Aorta (tissue), 5 donors: ENCODE results near the gene DPP3. TPM values are rescaled to one million over a fixed set of nuclear protein-coding genes. Genes with fewer than 3 reads are reported as not detected.
A peak's percentile ranks its signal among the peaks of the same experiment; 100 is the strongest.

ENCODE experiments used
- ATAC-seq: fragments of 200-7000 bp; cut with Tn5 transposase; one replicate; pipeline ENCODE4 v1.9.1; 2022; ENCODE audit warnings: moderate library complexity; ENCODE audit not compliant: low FRiP score
- DNase-seq, 2 donors: peaks; one replicate each; pipeline ENCODE4 v3.0.0-alpha.2; 2020
- H3K27ac ChIP-seq, 2 donors: one replicate each; pipeline ENCODE4 v1.5.1; 2013; ENCODE audit warnings: low read length in 2 of 2, mild to moderate bottlenecking in 2 of 2, moderate library complexity in 2 of 2, control low read depth in 1 of 2, inconsistent platforms in 1 of 2, low read depth in 1 of 2
- H3K27me3 ChIP-seq, 2 donors: one replicate each; pipeline ENCODE4 v1.6.1; 2013; ENCODE audit warnings: control low read depth in 1 of 2, low read length in 1 of 2, mild to moderate bottlenecking in 1 of 2, moderate library complexity in 1 of 2; ENCODE audit not compliant: insufficient read depth in 2 of 2, control insufficient read depth in 1 of 2
- H3K36me3 ChIP-seq, 2 donors: one replicate each; pipeline ENCODE4 v1.6.1; 2013; ENCODE audit warnings: control low read depth in 1 of 2, low read length in 1 of 2, mild to moderate bottlenecking in 1 of 2; ENCODE audit not compliant: insufficient read depth in 2 of 2, control insufficient read depth in 1 of 2
- H3K4me1 ChIP-seq, 2 donors: one replicate each; pipeline ENCODE4 v1.6.1; 2013; ENCODE audit warnings: low read length in 2 of 2, control low read depth in 1 of 2, mild to moderate bottlenecking in 1 of 2, moderate library complexity in 1 of 2; ENCODE audit not compliant: insufficient read depth in 2 of 2, control insufficient read depth in 1 of 2
- H3K4me3 ChIP-seq, 2 donors: one replicate each; pipeline ENCODE4 v1.5.1; 2013; ENCODE audit warnings: low read length in 2 of 2, control low read depth in 1 of 2, mild to moderate bottlenecking in 1 of 2
- H3K9me3 ChIP-seq: one replicate; pipeline ENCODE4 v1.6.1; 2013; ENCODE audit warnings: mild to moderate bottlenecking, low read length; ENCODE audit not compliant: control insufficient read depth
- WGBS, 2 donors: extraction: QIAGEN DNeasy Blood & Tissue Kit; methylation state at CpG; one replicate each; pipeline ENCODE4 v1.1.7; 2013; 5-methylcytosine and 5-hydroxymethylcytosine counted together
- intact Hi-C, 2 donors: fragments of 100-400 bp; cut with DNase I; formaldehyde crosslinking; loops; one replicate each; pipeline versions ENCODE4 v1.14.2 to v1.15.0; 2022
- polyA plus RNA-seq, 2 donors: library from polyadenylated mRNA; stranded (reverse); fragments of 200-250 nt; gene quantifications; one replicate each; pipeline ENCODE4 v1.2.3, GENCODE V29; 2013
- total RNA-seq, 2 donors: library from RNA; stranded (reverse); fragmentation: NEBNext Ultra II Directional; extraction: Animal tissue kit (Norgen Biotek cat#: 25700); gene quantifications; one replicate each; pipeline ENCODE4 v1.2.1, GENCODE V29; 2021
- donor health status: healthy with polysubstance abuse.
- donor health status: Bipolar disorder and iron deficiency.
- donor health status: DM: no; HTN: no; CAD: no.
- donor health status: DM: no; HTN: no; CAD: no.
- donor health status: DM: yes; HTN: yes; CAD: no.

Gene DPP3
- total and polyA plus RNA-seq, 4 donors = 15.5 to 24.8 (median 21.3) TPM

DNA sequence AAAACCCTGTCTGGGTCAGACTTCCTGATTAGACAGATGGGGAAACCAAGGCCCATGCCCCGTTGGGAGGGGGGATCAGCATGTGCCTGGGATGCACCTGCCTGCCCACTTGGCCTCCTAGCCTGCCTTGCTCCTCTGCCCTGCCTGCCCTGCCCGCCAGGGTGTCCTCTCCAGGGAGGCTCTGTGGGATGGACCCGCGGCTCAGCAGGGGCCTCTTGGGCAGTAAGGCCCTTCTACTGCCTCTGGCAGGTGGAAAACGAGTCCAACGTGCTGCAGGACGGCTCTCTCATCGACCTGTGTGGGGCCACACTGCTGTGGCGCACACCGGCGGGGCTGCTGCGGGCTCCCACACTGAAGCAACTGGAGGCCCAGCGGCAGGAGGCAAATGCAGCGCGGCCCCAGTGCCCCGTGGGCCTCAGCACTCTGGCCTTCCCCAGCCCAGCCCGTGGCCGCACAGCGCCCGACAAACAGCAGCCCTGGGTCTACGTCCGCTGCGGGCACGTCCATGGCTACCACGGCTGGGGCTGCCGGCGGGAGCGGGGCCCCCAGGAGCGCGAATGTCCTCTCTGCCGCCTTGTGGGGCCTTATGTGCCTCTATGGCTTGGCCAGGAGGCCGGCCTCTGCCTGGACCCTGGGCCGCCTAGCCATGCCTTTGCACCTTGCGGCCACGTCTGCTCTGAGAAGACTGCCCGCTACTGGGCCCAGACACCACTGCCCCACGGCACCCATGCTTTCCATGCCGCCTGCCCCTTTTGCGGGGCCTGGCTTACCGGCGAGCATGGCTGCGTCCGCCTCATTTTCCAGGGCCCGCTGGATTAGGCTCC lies 4.7 kb upstream of the DPP3 start:
- Histone ChIP-seq H3K4me1 (no peaks in the 10 kb centered on the region), H3K9me3 (no peaks in the 10 kb centered on the region), H3K36me3 (no peaks in the 10 kb centered on the region), H3K27me3 (no peaks in the 10 kb centered on the region), H3K27ac (no peak overlapping the region), H3K4me3 (no peak overlapping the region)
- whole genome bisulfite sequencing, 2 donors = 91 to 92% methylated on average over 42 to 44 of the region's 44 CpGs
- ATAC-seq = no peak
- peak in 1 of 2 donors; percentile 36 for DNase-seq
- intact Hi-C loops = no loop called here

DNA sequence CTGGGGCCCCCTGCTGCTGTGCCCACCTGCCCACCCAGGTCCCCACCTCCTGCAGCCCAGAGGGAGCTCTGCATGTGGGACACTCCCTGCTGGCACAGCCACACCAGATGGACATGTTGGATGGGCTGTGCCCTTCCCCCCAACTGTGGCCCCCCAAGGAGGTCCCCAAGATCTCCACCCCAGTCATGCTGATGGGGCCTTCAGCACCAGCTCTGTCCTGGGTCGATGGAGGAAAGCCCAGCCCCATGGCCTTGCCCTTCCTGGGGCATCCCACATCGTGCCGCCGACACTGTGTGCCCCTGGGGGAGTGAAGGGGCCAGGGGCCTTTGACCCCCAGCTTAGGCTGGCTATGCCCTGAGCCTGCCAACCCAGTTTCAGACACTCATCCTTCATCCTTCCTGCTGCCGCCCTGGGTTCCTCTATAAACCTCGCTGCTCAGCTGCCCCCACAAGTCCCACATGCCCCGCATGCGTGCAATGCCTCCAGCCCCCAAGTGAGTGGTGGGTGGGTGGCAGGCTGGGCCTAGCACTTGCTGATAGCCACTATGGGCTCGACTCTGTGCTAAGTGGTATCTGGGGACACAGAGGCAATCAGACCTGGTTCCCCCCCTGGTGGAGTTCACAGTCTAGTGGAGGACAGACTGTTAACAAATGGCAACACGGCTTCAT lies 3.9 kb upstream of the DPP3 start:
- peak in 1 of 2 donors; percentile 44 for DNase-seq
- intact Hi-C loops = no loop called here
- WGBS, 2 donors = 79% methylated on average over 10 of the region's 10 CpGs
- ATAC-seq = no peak
- no peak overlapping the region for H3K4me3 ChIP-seq
- H3K9me3 ChIP-seq = no peaks in the 10 kb centered on the region
- H3K27ac ChIP-seq = no peak overlapping the region
- no peaks in the 10 kb centered on the region for H3K36me3 ChIP-seq
- H3K4me1 ChIP-seq = no peaks in the 10 kb centered on the region
- no peaks in the 10 kb centered on the region for H3K27me3 ChIP-seq

DNA sequence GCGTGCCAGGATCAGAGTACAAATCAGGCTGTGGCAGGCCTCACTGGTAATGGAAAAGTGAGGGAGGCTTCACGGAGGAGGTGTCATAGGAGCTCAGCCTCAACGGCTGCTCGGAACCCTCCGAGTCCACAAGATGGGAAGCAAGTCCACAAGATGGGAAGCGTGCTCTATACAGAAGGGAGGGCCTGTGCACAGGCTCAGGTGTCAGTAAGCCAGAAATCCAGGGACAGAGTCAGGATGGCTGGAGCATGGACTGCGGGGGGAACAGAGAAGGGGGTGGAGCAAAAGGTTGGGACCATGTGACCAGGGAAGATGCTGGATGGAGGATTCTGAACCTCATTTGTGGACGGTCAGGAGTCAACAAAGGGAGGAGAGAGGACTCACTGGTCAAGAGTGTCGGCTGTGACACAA lies 3.4 kb upstream of the DPP3 start:
- Histone ChIP-seq H3K9me3 (no peaks in the 10 kb centered on the region), H3K36me3 (no peaks in the 10 kb centered on the region), H3K27me3 (no peaks in the 10 kb centered on the region), H3K27ac (no peak overlapping the region), H3K4me3 (no peak overlapping the region), H3K4me1 (no peaks in the 10 kb centered on the region)
- ATAC-seq (no peak), DNase-seq (no peak)
- intact Hi-C loops = no loop called here
- WGBS, 2 donors = 58 to 61% methylated on average over 9 of the region's 9 CpGs

DNA sequence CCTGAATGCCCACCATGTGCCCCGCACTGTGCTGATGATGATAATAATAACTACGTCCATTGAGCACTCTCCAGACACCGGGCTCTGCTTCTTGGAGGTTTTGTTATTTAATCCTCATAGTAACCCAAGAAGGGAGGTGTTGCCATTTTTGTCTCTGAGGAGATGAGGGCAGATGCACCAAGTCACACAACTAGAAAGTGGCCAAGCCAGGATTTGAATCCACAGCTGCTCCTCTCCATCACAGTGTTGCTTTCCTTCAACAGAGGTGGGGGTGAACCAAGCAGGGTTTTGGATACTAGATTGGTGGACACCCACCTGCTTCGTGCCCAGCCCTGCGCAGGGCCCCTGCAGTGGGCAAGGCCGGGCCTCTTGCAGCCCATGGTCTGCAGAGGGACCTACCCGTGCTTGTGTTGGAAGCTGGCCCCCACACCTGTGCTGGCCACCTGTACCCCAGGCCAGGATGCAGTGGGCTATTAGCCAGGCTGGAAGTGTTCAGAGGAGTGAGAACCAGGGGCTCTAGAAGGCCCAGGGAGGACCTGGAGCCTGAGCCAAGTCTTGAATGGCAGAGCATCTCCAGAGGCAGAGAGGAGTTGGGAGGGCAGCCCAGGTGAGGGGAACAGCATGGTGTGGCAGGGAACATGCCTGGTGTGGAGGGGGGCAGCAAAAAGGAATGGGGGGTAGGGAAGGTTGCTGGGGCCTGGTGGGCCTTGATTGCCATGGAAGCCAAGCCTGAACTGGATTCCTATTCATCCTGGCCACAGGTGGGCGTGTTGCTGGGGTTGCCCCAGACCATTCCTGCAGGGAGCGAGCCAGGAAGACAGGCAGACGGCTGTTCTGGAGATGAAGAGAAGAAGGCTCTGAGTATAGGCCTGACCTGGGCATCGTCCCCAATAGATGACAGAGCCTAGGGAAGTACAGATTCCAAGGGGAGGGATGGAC lies 2.7 kb upstream of the DPP3 start:
- H3K9me3 ChIP-seq = no peaks in the 10 kb centered on the region
- H3K36me3 ChIP-seq = no peaks in the 10 kb centered on the region
- intact Hi-C loops = no loop called here
- DNase-seq = peak in 1 of 2 donors; percentile 38
- no peak overlapping the region for H3K4me3 ChIP-seq
- 83 to 85% methylated on average over 11 of the region's 11 CpGs for WGBS, 2 donors
- H3K4me1 ChIP-seq = no peaks in the 10 kb centered on the region
- no peak overlapping the region for H3K27ac ChIP-seq
- ATAC-seq = no peak
- no peaks in the 10 kb centered on the region for H3K27me3 ChIP-seq

DNA sequence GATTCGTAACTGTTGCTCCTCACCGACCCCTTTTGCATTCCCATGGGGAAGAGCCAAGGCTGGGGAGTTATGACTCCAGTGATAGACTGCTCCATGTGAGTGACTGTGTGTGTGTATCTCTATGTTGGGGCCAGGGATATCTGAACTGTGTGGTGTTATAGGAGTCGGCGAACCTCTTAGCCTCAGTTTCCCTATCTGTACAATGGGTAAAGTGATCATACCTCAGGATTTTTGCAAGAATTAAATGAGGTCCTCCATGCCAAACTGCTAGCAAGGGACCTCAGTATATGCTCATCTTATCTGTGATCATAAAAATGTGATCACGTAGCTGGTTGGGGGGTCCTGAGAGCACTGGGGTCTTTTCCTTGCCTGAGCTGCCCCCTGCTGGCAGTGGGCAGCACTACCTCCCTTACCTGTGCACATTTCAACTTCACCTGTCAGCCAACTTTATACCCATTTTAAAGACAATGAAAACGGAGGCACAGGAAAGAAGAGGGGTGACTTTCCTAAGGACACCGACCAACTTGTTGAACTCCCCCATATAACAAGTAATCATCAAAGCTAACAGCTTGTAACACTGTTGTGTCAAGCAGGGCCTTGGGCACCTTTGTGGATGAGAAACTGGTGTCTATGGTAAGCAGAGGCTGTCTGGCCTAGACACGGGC lies 1.4 kb upstream of the DPP3 start:
- DNase-seq (no peak), ATAC-seq (no peak)
- no peaks in the 10 kb centered on the region for H3K4me1 ChIP-seq
- no peaks in the 10 kb centered on the region for H3K27me3 ChIP-seq
- WGBS, 2 donors = 48% methylated on average over 8 of the region's 8 CpGs
- peak overlapping the region; percentile 56 to 76 for H3K4me3 ChIP-seq
- intact Hi-C loops = no loop called here
- peak overlapping the region in 1 of 2 donors; percentile 86 for H3K27ac ChIP-seq
- no peaks in the 10 kb centered on the region for H3K36me3 ChIP-seq
- no peaks in the 10 kb centered on the region for H3K9me3 ChIP-seq

DNA sequence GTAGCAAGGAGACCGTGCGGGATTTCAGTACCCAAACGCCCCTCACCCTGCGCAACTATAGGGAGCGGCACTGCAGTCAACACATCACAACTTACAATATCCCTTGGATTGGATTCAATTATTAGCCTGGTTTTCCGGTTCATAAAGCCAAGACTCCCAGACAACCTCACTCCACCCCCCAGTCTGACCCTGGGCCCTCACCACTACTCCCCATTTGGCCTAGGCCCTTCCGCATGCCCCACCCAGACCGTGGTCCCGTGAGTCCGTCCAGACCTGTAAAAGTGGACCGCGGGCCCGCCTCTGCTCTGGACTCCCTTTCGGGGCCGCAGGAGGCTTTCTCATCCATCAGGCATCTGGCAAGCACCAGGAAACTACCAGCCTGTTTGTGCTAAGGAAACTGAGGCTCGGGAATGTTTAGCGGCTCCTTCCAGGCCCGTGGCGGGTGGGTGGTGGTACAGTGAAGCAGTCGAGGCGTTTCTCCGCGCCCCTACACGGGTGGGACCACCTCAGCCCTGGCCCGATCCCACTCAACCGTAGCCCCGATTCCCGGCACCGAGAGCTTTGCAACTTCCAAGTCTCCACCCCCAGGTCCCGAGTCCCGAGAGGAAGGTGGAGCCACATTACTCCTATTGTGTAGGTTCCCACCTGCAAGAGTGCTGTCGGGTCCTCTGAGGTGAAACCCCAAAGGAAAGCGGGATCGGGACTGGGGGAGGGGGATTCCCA lies 679 bp upstream of the DPP3 start:
- Histone ChIP-seq H3K9me3 (no peaks in the 10 kb centered on the region), H3K27ac (peak overlapping the region; percentile 54 to 86), H3K36me3 (no peaks in the 10 kb centered on the region), H3K4me1 (no peaks in the 10 kb centered on the region), H3K4me3 (peak overlapping the region; percentile 56 to 76), H3K27me3 (no peaks in the 10 kb centered on the region)
- DNase-seq (peak; percentile 68 to 83), ATAC-seq (peak; percentile 32)
- intact Hi-C loops = no loop called here
- WGBS, 2 donors = 1% methylated on average over 34 of the region's 34 CpGs

DNA sequence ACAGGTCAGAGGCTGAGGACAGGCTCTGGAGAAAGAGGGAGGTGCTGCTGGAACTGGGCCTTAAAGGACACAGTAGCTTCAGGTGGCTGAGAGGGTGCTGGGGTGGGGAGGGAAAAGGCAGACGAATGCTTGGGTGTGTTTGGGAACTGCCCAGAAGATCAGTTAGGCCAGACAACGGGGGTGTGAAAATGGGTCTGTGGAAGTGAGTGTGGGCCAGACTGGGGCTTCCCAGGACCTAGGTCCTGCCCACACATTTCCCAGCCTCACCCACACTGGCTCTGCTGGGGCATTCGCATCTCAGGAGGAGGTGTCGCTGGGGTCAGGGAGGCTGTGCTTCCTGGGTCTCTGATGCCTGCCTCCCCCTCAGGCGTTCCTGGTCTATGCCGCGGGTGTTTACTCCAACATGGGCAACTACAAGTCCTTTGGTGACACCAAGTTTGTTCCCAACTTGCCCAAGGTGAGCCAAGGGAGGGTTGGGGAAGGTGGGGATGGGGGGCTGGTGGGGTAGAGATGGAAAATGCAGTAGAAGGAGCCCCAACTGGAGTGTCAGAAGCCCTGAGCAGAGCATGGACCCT lies 4.7 kb downstream of the DPP3 start:
- intact Hi-C loops = no loop called here
- 79 to 87% methylated on average over 7 of the region's 7 CpGs for WGBS, 2 donors
- H3K9me3 ChIP-seq = no peaks in the 10 kb centered on the region
- H3K36me3 ChIP-seq = peaks cover 0 to 3% of the 10 kb centered on the region in 2 donors
- DNase-seq = no peak
- H3K4me3 ChIP-seq = no peak overlapping the region
- no peak for ATAC-seq
- H3K27ac ChIP-seq = no peak overlapping the region
- no peaks in the 10 kb centered on the region for H3K27me3 ChIP-seq
- H3K4me1 ChIP-seq = no peaks in the 10 kb centered on the region
